Peyer's patch (tissue), 4 donors: ENCODE data around the gene RBPJ. TPM values are rescaled to one million over a fixed set of nuclear protein-coding genes. Genes with fewer than 3 reads are reported as not detected.

Experiments used
- DNase-seq, 3 donors: peaks; one replicate each; pipeline ENCODE4 v3.0.0-alpha.2; 2017 to 2019
- H3K27ac ChIP-seq, 4 donors: fragments of 200-600 bp; sonication (generic); one replicate each; pipeline ENCODE4 v1.5.1; 2016 to 2019
- H3K27me3 ChIP-seq, 2 donors: fragments of 200-600 bp; sonication (generic); one replicate each; pipeline ENCODE4 v1.5.1; 2019
- H3K36me3 ChIP-seq, 3 donors: fragments of 200-600 bp; sonication (generic); one replicate each; pipeline ENCODE4 v1.5.1; 2016 to 2019
- H3K4me1 ChIP-seq, 4 donors: fragments of 200-600 bp; sonication (generic); one replicate each; pipeline ENCODE4 v1.5.1; 2016 to 2019
- H3K4me3 ChIP-seq, 4 donors: fragments of 200-600 bp; sonication (generic); 1 replicate in 3 of 4; 2 replicates in 1 of 4; pipeline ENCODE4 v1.5.1; 2016 to 2019; ENCODE audit warnings: mild to moderate bottlenecking in 1 of 4
- H3K9me3 ChIP-seq, 4 donors: fragments of 200-600 bp; sonication (generic); one replicate each; pipeline ENCODE4 v1.5.1; 2016 to 2019; ENCODE audit warnings: mild to moderate bottlenecking in 1 of 4
- CTCF ChIP-seq, 6 experiments: fragments of 450-650 bp in 4 of 6; fragments of 200-600 bp in 2 of 6; sonication (generic) in 1 of 6; IDR thresholded peaks; one replicate each; pipeline ENCODE4 v1.5.1; 2017 to 2019; ENCODE audit warnings: antibody characterized with exemption in 6 of 6, mild to moderate bottlenecking in 3 of 6, moderate library complexity in 1 of 6
- POLR2A ChIP-seq, 2 donors: fragments of 450-650 bp; IDR thresholded peaks; one replicate each; pipeline ENCODE4 v1.5.1; 2017; ENCODE audit warnings: antibody characterized with exemption in 2 of 2, mild to moderate bottlenecking in 2 of 2, moderate library complexity in 2 of 2
- total RNA-seq, 4 donors: library from RNA; depleted of rRNA; stranded (reverse); fragments of >200 nt; gene quantifications; one replicate each; pipeline ENCODE4 v1.1.0, GENCODE V29; 2016

RBPJ gene
- total RNA-seq, 4 donors from 2014 or later: 27.6 to 105 (median 42.8) TPM

- no peak for DNase-seq
- Histone ChIP-seq H3K4me3 (no peak overlapping the region), H3K27me3 (no peaks in the 10 kb centered on the region), H3K36me3 (no peaks in the 10 kb centered on the region), H3K27ac (no peak overlapping the region), H3K9me3 (no peaks in the 10 kb centered on the region), H3K4me1 (peaks cover 0 to 21% (median 3%) of the 10 kb centered on the region in 4 donors)
- TF ChIP-seq CTCF (IDR thresholded peaks at IDR 0.05): peak in 5 of 6 experiments; percentile 22 to 51 (median 37)
- TF ChIP-seq POLR2A (IDR thresholded peaks at IDR 0.05): no peak
These were observed 4.4 kb downstream of the RBPJ start for GRCh38 chr4:26325191-26325590.

GRCh38 chr4:26326791-26327190 is 6.0 kb downstream of the RBPJ start:
- H3K4me1 ChIP-seq: peaks cover 0 to 32% (median 3%) of the 10 kb centered on the region in 4 donors
- no peak overlapping the region for H3K27ac ChIP-seq
- no peaks in the 10 kb centered on the region for H3K27me3 ChIP-seq
- no peaks in the 10 kb centered on the region for H3K9me3 ChIP-seq
- no peak for TF ChIP-seq POLR2A (IDR thresholded peaks at IDR 0.05)
- TF ChIP-seq CTCF (IDR thresholded peaks at IDR 0.05): no peak
- H3K4me3 ChIP-seq: no peak overlapping the region
- no peak for DNase-seq
- H3K36me3 ChIP-seq: no peaks in the 10 kb centered on the region

- Histone ChIP-seq H3K4me1 (peaks cover 0 to 12% (median 0%) of the 10 kb centered on the region in 4 donors), H3K4me3 (no peak overlapping the region), H3K9me3 (no peaks in the 10 kb centered on the region), H3K27me3 (no peaks in the 10 kb centered on the region), H3K27ac (no peak overlapping the region), H3K36me3 (no peaks in the 10 kb centered on the region)
- no peak for DNase-seq
- TF ChIP-seq POLR2A (IDR thresholded peaks at IDR 0.05) (no peak), CTCF (IDR thresholded peaks at IDR 0.05) (peak; percentile 58 to 83 (median 73))
These were observed 9.5 kb downstream of the RBPJ start for GRCh38 chr4:26330186-26330787.

GRCh38 chr4:26330946-26331345 is 10.1 kb downstream of the RBPJ start:
- H3K4me3 ChIP-seq: no peak overlapping the region
- H3K27ac ChIP-seq: no peak overlapping the region
- TF ChIP-seq CTCF (IDR thresholded peaks at IDR 0.05) (no peak), POLR2A (IDR thresholded peaks at IDR 0.05) (no peak)
- H3K36me3 ChIP-seq: no peaks in the 10 kb centered on the region
- peaks cover 0 to 12% (median 0%) of the 10 kb centered on the region in 4 donors for H3K4me1 ChIP-seq
- H3K9me3 ChIP-seq: no peaks in the 10 kb centered on the region
- no peak for DNase-seq
- no peaks in the 10 kb centered on the region for H3K27me3 ChIP-seq

- TF ChIP-seq CTCF (IDR thresholded peaks at IDR 0.05) (no peak), POLR2A (IDR thresholded peaks at IDR 0.05) (no peak)
- no peak overlapping the region for H3K27ac ChIP-seq
- H3K27me3 ChIP-seq: no peaks in the 10 kb centered on the region
- peaks cover 0 to 12% (median 0%) of the 10 kb centered on the region in 4 donors for H3K4me1 ChIP-seq
- no peaks in the 10 kb centered on the region for H3K36me3 ChIP-seq
- H3K4me3 ChIP-seq: no peak overlapping the region
- H3K9me3 ChIP-seq: no peaks in the 10 kb centered on the region
- no peak for DNase-seq
These were observed 10.7 kb downstream of the RBPJ start for GRCh38 chr4:26331380-26331950.
